WTC11 (cell line): ENCODE data around the gene FKBP4. TPM values are rescaled to one million over a fixed set of nuclear protein-coding genes. Genes with fewer than 3 reads are reported as not detected.

ENCODE experiments used
- ATAC-seq: fragments of 200-7000 bp; cut with Tn5 transposase; 2 replicates; pipeline ENCODE4 v1.10.0; 2021; ENCODE audit warnings: mild to moderate bottlenecking, moderate library complexity
- CTCF ChIA-PET: fragments of 300-600 bp; sonication (Branson Sonifier 250); formaldehyde crosslinking; loops from one replicate; lab custom pipeline; 2021; ENCODE audit warnings: antibody characterized with exemption; lab: Charles Lee
- POLR2A ChIA-PET: fragments of 350-600 bp; sonication (Branson Sonifier 250); formaldehyde crosslinking; loops from one replicate; lab custom pipeline; 2021; ENCODE audit warnings: antibody characterized with exemption; lab: Charles Lee
- DNase-seq: peaks from one replicate; pipeline ENCODE4 v3.0.0; 2021; ENCODE audit warnings: low spot score
- H3K27ac Mint-ChIP-seq: 2 replicates; pipeline ENCODE4 v1.8.0; 2021; ENCODE audit warnings: mixed read lengths
- H3K27me3 Mint-ChIP-seq: 2 replicates; pipeline ENCODE4 v1.8.0; 2021; ENCODE audit warnings: low read depth, mild to moderate bottlenecking, moderate library complexity, mixed read lengths
- H3K36me3 Mint-ChIP-seq: 2 replicates; pipeline ENCODE4 v1.8.0; 2021; ENCODE audit warnings: mixed read lengths
- H3K4me1 Mint-ChIP-seq: 2 replicates; pipeline ENCODE4 v1.8.0; 2022; ENCODE audit warnings: mixed read lengths
- H3K4me3 Mint-ChIP-seq: 2 replicates; pipeline ENCODE4 v1.8.0; 2021; ENCODE audit warnings: mild to moderate bottlenecking, moderate library complexity, mixed read lengths
- H3K9me3 Mint-ChIP-seq: 2 replicates; pipeline ENCODE4 v1.8.0; 2021; ENCODE audit warnings: mixed read lengths
- ATF2 ChIP-seq: sonication (generic); formaldehyde crosslinking; IDR thresholded peaks from 2 replicates; pipeline ENCODE4 v1.8.1; 2022; ENCODE audit warnings: low read depth, missing genetic modification reagents, borderline replicate concordance
- CREB1 ChIP-seq: sonication (generic); formaldehyde crosslinking; IDR thresholded peaks from 2 replicates; pipeline ENCODE4 v1.8.0; 2023; ENCODE audit warnings: mild to moderate bottlenecking, missing genetic modification reagents
- NR1H2 ChIP-seq: sonication (generic); formaldehyde crosslinking; IDR thresholded peaks from 2 replicates; pipeline ENCODE4 v1.9.0; 2021; ENCODE audit warnings: mild to moderate bottlenecking, moderate library complexity, missing genetic modification reagents
- NR2C2 ChIP-seq: sonication (generic); formaldehyde crosslinking; IDR thresholded peaks from 2 replicates; pipeline ENCODE4 v1.8.0; 2022; ENCODE audit warnings: mild to moderate bottlenecking, missing genetic modification reagents
- OVOL2 ChIP-seq: fragments of 250-450 bp; sonication (Bioruptor Pico); IDR thresholded peaks from 2 replicates; pipeline ENCODE4 v1.9.0; 2021; ENCODE audit warnings: mild to moderate bottlenecking, borderline replicate concordance
- PRRX2 ChIP-seq: fragments of 250-450 bp; sonication (Bioruptor Pico); IDR thresholded peaks from 2 replicates; pipeline ENCODE4 v1.8.0; 2021; ENCODE audit warnings: mild to moderate bottlenecking
- SMAD3 ChIP-seq: sonication (generic); formaldehyde crosslinking; IDR thresholded peaks from 2 replicates; pipeline ENCODE4 v1.8.0; 2022; ENCODE audit warnings: missing genetic modification reagents, mild to moderate bottlenecking, borderline replicate concordance
- SOX15 ChIP-seq: fragments of 250-450 bp; sonication (Bioruptor Pico); IDR thresholded peaks from 2 replicates; pipeline ENCODE4 v1.9.0; 2021; ENCODE audit warnings: mild to moderate bottlenecking
- SP1 ChIP-seq: sonication (generic); formaldehyde crosslinking; conservative IDR thresholded peaks from 2 replicates; pipeline ENCODE4 v1.8.1; 2022; ENCODE audit warnings: missing genetic modification reagents
- TP53 ChIP-seq: sonication (generic); formaldehyde crosslinking; IDR thresholded peaks from 2 replicates; pipeline ENCODE4 v1.8.1; 2023; ENCODE audit warnings: mild to moderate bottlenecking, missing genetic modification reagents
- ZMAT4 ChIP-seq: fragments of 250-450 bp; sonication (Bioruptor Pico); IDR thresholded peaks from 2 replicates; pipeline ENCODE4 v1.9.0; 2021; ENCODE audit warnings: mild to moderate bottlenecking
- ZNF121 ChIP-seq: sonication (generic); formaldehyde crosslinking; IDR thresholded peaks from 2 replicates; pipeline ENCODE4 v1.8.0; 2023; ENCODE audit warnings: missing genetic modification reagents
- ZNF219 ChIP-seq: sonication (generic); formaldehyde crosslinking; IDR thresholded peaks from 2 replicates; pipeline ENCODE4 v1.8.0; 2023; ENCODE audit warnings: missing genetic modification reagents, mild to moderate bottlenecking, borderline replicate concordance
- ZNF416 ChIP-seq: fragments of 250-450 bp; sonication (Bioruptor Pico); IDR thresholded peaks from 2 replicates; pipeline ENCODE4 v1.9.0; 2021; ENCODE audit warnings: mild to moderate bottlenecking, inconsistent platforms
- total RNA-seq: library from RNA; stranded (reverse); gene quantifications from 3 replicates; pipeline ENCODE4 v1.2.3, GENCODE V29; 2021
- TF ChIP-seq, protein P1 (sequence below): sonication (generic); formaldehyde crosslinking; conservative IDR thresholded peaks from 2 replicates; pipeline ENCODE4 v1.8.1; 2022; ENCODE audit warnings: mild to moderate bottlenecking, missing genetic modification reagents

The FKBP4 gene
- total RNA-seq, 1 experiment from 2014 or later, result 257 TPM

- Mint-ChIP-seq H3K36me3 (peaks cover 52% of the 10 kb centered on the region), H3K4me3 (peak overlapping the region; percentile 84), H3K4me1 (peaks cover 36% of the 10 kb centered on the region), H3K9me3 (no peaks in the 10 kb centered on the region), H3K27ac (peak overlapping the region; percentile 63), H3K27me3 (no peaks in the 10 kb centered on the region)
- TF ChIP-seq TP53 (CRISPR knock-in tag), result no peak
- TF ChIP-seq, protein P1, sequence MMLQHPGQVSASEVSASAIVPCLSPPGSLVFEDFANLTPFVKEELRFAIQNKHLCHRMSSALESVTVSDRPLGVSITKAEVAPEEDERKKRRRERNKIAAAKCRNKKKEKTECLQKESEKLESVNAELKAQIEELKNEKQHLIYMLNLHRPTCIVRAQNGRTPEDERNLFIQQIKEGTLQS, result no peak
- TF ChIP-seq OVOL2 (CRISPR knock-in tag), result no peak
- no peak for TF ChIP-seq SOX15 (CRISPR knock-in tag)
- ChIA-PET POLR2A (interaction anchor here (0.6 to 1.2 kb wide), 9 partner anchors 9 to 168 kb away, joined by 3 to 8 read pairs (median 4); no protein-coding TSS in a partner anchor), CTCF (interaction anchor here (0.6 to 3.4 kb wide), 22 partner anchors 11 to 277 kb away, joined by 3 to 31 read pairs (median 5); partner anchors contain the start of gene ITFG2)
- ATAC-seq, result peak; percentile 9
- no peak for DNase-seq
Observed at GRCh38 chr12:2796187-2796666, 1.5 kb downstream of the FKBP4 start.

DNA sequence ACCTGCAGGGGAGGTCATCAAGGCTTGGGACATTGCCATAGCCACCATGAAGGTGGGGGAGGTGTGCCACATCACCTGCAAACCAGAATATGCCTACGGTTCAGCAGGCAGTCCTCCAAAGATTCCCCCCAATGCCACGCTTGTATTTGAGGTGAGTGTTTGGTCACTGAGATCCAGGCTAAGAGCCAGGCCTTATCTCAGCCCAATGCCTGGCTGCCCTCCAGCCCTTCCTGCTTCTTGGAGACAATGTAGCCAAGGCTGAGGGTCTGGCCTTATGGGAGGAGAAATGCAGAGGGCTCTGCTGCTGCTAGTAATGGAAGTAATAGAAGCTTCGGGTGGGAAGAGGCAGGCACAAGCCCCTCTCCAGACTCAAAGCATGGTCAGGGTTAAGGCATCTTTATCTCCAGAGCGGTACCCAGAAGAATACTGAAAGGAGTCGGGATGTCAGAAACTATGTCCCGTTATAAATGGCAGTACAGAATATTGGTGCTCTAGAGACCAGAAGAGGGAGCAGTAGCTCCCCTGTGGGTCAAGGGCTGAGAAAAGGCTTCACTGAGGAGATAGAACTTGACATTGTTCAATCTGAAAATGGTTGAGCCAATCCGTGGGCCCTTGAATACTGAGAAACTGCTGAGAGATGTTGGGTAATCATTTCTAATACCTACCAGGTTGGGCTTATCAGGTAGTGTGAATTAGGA, 3.1 kb downstream of the FKBP4 start:
- no peak for DNase-seq
- H3K9me3 Mint-ChIP-seq, result no peaks in the 10 kb centered on the region
- peaks cover 69% of the 10 kb centered on the region for H3K36me3 Mint-ChIP-seq
- H3K27me3 Mint-ChIP-seq, result no peaks in the 10 kb centered on the region
- peaks cover 27% of the 10 kb centered on the region for H3K4me1 Mint-ChIP-seq
- H3K4me3 Mint-ChIP-seq, result peak overlapping the region; percentile 84
- ChIA-PET POLR2A (no interaction called here), CTCF (interaction anchor here (0.7 to 1.3 kb wide), 2 partner anchors 14 to 58 kb away, joined by 3 to 5 read pairs; no protein-coding TSS in a partner anchor)
- TF ChIP-seq ZNF121 (CRISPR knock-in tag), result peak; percentile 65; the same call in 1 of the 2 replicates
- TF ChIP-seq ZNF416 (CRISPR knock-in tag), result no peak
- ATAC-seq, result no peak
- no peak overlapping the region; the same call in 1 of the 2 replicates for H3K27ac Mint-ChIP-seq

DNA sequence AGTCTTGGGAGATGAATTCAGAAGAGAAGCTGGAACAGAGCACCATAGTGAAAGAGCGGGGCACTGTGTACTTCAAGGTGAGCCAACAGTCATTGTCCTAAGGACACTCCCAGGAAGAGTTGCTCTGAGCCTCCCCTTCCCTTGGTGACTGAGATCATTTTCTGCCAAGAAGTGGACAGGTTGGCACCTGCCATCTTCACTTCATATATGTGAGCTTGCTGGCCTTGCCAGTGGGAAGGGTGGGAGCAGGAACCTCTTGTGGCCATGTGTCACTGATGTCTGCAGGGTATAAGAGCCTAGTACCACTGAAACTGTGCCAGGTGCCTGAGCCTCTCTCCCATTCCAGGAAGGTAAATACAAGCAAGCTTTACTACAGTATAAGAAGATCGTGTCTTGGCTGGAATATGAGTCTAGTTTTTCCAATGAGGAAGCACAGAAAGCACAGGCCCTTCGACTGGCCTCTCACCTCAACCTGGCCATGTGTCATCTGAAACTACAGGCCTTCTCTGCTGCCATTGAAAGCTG, 5.3 kb downstream of the FKBP4 start:
- POLR2A ChIA-PET, result no interaction called here
- Mint-ChIP-seq H3K36me3 (peaks cover 91% of the 10 kb centered on the region), H3K4me1 (peaks cover 16% of the 10 kb centered on the region), H3K4me3 (no peak overlapping the region), H3K27ac (no peak overlapping the region), H3K9me3 (no peaks in the 10 kb centered on the region), H3K27me3 (no peaks in the 10 kb centered on the region)
- CTCF ChIA-PET, result interaction anchor here (0.6 to 0.7 kb wide), 3 partner anchors 16 to 86 kb away, joined by 3 to 4 read pairs (median 4); no protein-coding TSS in a partner anchor
- TF ChIP-seq NR2C2 (CRISPR knock-in tag) (no peak), NR1H2 (no peak), ZNF219 (no peak), SMAD3 (CRISPR knock-in tag) (no peak), PRRX2 (CRISPR knock-in tag) (no peak), CREB1 (CRISPR knock-in tag) (no peak), ZMAT4 (CRISPR knock-in tag) (no peak), ATF2 (CRISPR knock-in tag) (no peak), SP1 (CRISPR knock-in tag) (no peak)
- DNase-seq (no peak), ATAC-seq (no peak)

- Mint-ChIP-seq H3K27me3 (no peaks in the 10 kb centered on the region), H3K4me3 (no peak overlapping the region), H3K4me1 (peaks cover 13% of the 10 kb centered on the region), H3K36me3 (peaks cover 97% of the 10 kb centered on the region), H3K27ac (no peak overlapping the region), H3K9me3 (no peaks in the 10 kb centered on the region)
- no peak for DNase-seq
- no peak for TF ChIP-seq SMAD3 (CRISPR knock-in tag)
- ChIA-PET CTCF (interaction anchor here (0.6 kb wide), 1 partner anchor 39 kb away, joined by 4 read pairs; no protein-coding TSS in a partner anchor), POLR2A (no interaction called here)
- no peak for ATAC-seq
Observed at GRCh38 chr12:2801044-2801783, 6.4 kb downstream of the FKBP4 start.
